Tibial artery (tissue), 4 donors: ENCODE results near the gene TREM2.

Experiments used
- DNase-seq, 2 donors: peaks; one replicate each; pipeline ENCODE4 v3.0.0-alpha.2; 2019
- H3K27ac ChIP-seq, 2 donors: fragments of 200-600 bp; sonication (generic) in 1 of 2; 1 replicate in 1 of 2; 2 replicates in 1 of 2; pipeline ENCODE4 v1.5.1; 2018 to 2019; ENCODE audit warnings: mild to moderate bottlenecking in 1 of 2
- H3K27me3 ChIP-seq, 2 donors: fragments of 200-600 bp; sonication (generic) in 1 of 2; one replicate each; pipeline versions ENCODE4 v1.5.1 to v1.6.0; 2016 to 2019
- H3K36me3 ChIP-seq, 3 donors: fragments of 200-600 bp; sonication (generic) in 2 of 3; one replicate each; pipeline ENCODE4 v1.5.1; 2016 to 2019; ENCODE audit warnings: mild to moderate bottlenecking in 2 of 3
- H3K4me1 ChIP-seq, 4 donors: fragments of 200-600 bp; sonication (generic) in 2 of 4; 1 replicate in 3 of 4; 2 replicates in 1 of 4; pipeline ENCODE4 v1.5.1; 2016 to 2019
- H3K4me3 ChIP-seq, 2 donors: fragments of 200-600 bp; sonication (generic) in 1 of 2; 1 replicate in 1 of 2; 2 replicates in 1 of 2; pipeline ENCODE4 v1.5.1; 2018 to 2019; ENCODE audit warnings: mild to moderate bottlenecking in 2 of 2
- H3K9me3 ChIP-seq, 3 donors: fragments of 200-600 bp; sonication (generic) in 1 of 3; one replicate each; pipeline ENCODE4 v1.5.1; 2016 to 2019
- CTCF ChIP-seq, 2 experiments: fragments of 200-600 bp in 1 of 2; fragments of 450-650 bp in 1 of 2; IDR thresholded peaks; one replicate each; pipeline ENCODE4 v1.5.1; 2017 to 2019; ENCODE audit warnings: antibody characterized with exemption in 2 of 2, mild to moderate bottlenecking in 1 of 2, moderate library complexity in 1 of 2
- intact Hi-C: fragments of 100-400 bp; cut with DNase I; formaldehyde crosslinking; loops from one replicate; pipeline ENCODE4 v1.15.0; 2023; ENCODE audit warnings: low total_unique reads

Gene TREM2

GRCh38 chr6:41161851-41162552 lies 914 bp downstream of the TREM2 start:
- Histone ChIP-seq H3K4me1 (no peaks in the 10 kb centered on the region), H3K4me3 (no peak overlapping the region), H3K27ac (no peak overlapping the region), H3K36me3 (no peaks in the 10 kb centered on the region), H3K27me3 (peaks cover 0 to 22% of the 10 kb centered on the region in 2 donors), H3K9me3 (no peaks in the 10 kb centered on the region)
- DNase-seq: no peak
- no peak for TF ChIP-seq CTCF (IDR thresholded peaks at IDR 0.05)
- intact Hi-C loops: no loop called here

- H3K27me3 ChIP-seq: peaks cover 0 to 22% of the 10 kb centered on the region in 2 donors
- TF ChIP-seq CTCF (IDR thresholded peaks at IDR 0.05): no peak
- no peaks in the 10 kb centered on the region for H3K36me3 ChIP-seq
- no peak overlapping the region for H3K4me3 ChIP-seq
- H3K27ac ChIP-seq: no peak overlapping the region
- H3K9me3 ChIP-seq: no peaks in the 10 kb centered on the region
- intact Hi-C loops: no loop called here
- no peak for DNase-seq
- no peaks in the 10 kb centered on the region for H3K4me1 ChIP-seq
Measured at GRCh38 chr6:41161380-41161779, 1.5 kb downstream of the TREM2 start.

- DNase-seq: no peak
- intact Hi-C loops: no loop called here
- Histone ChIP-seq H3K9me3 (no peaks in the 10 kb centered on the region), H3K36me3 (no peaks in the 10 kb centered on the region), H3K27me3 (peaks cover 0 to 22% of the 10 kb centered on the region in 2 donors), H3K4me3 (no peak overlapping the region), H3K4me1 (no peaks in the 10 kb centered on the region), H3K27ac (no peak overlapping the region)
- TF ChIP-seq CTCF (IDR thresholded peaks at IDR 0.05): no peak
Measured at GRCh38 chr6:41160933-41161332, 2.0 kb downstream of the TREM2 start.

GRCh38 chr6:41159415-41160082 lies 3.4 kb downstream of the TREM2 start:
- intact Hi-C loops: no loop called here
- Histone ChIP-seq H3K9me3 (no peaks in the 10 kb centered on the region), H3K36me3 (no peaks in the 10 kb centered on the region), H3K4me3 (no peak overlapping the region), H3K27me3 (peaks cover 0 to 22% of the 10 kb centered on the region in 2 donors), H3K27ac (no peak overlapping the region), H3K4me1 (no peaks in the 10 kb centered on the region)
- no peak for TF ChIP-seq CTCF (IDR thresholded peaks at IDR 0.05)
- no peak for DNase-seq

GRCh38 chr6:41157323-41157722 lies 5.6 kb downstream of the TREM2 start:
- TF ChIP-seq CTCF (IDR thresholded peaks at IDR 0.05): no peak
- no peak overlapping the region for H3K27ac ChIP-seq
- H3K9me3 ChIP-seq: no peaks in the 10 kb centered on the region
- peak in 1 of 2 donors; percentile 22 for DNase-seq
- no peaks in the 10 kb centered on the region for H3K36me3 ChIP-seq
- no peaks in the 10 kb centered on the region for H3K4me1 ChIP-seq
- peaks cover 0 to 22% of the 10 kb centered on the region in 2 donors for H3K27me3 ChIP-seq
- no peak overlapping the region for H3K4me3 ChIP-seq
- intact Hi-C loops: no loop called here
